ENCODE measurements around the gene PSORS1C1. TPM values are rescaled to one million over a fixed set of nuclear protein-coding genes. Genes with fewer than 3 reads are reported as not detected.
"Not testable (repeated sequence)": the region's sequence is repeated elsewhere in the genome, so short reads cannot be mapped to it uniquely, and the experiment has no call there.

PSORS1C1 gene
- total RNA-seq, 1 donor from 2014 or later = 1.9 TPM

- ATAC-seq (no peak), DNase-seq (ENCODE audit: missing footprints) (no peak)
- intact Hi-C loops (cut with DNase I) = no loop called here
These were observed 30.8 kb downstream of the PSORS1C1 start for GRCh38 chr6:31145386-31145785.

GRCh38 chr6:31149827-31150447 is 35.3 kb downstream of the PSORS1C1 start:
- ATAC-seq (no peak), DNase-seq (ENCODE audit: missing footprints) (no peak)
- intact Hi-C loops (cut with DNase I) = no loop called here

- ATAC-seq (no peak), DNase-seq (ENCODE audit: missing footprints) (no peak)
- intact Hi-C loops (cut with DNase I) = no loop called here
These were observed 38.2 kb downstream of the PSORS1C1 start for GRCh38 chr6:31152781-31153180.

- DNase-seq (ENCODE audit: missing footprints) (no peak), ATAC-seq (no peak)
- intact Hi-C loops (cut with DNase I) = no loop called here
These were observed 39.8 kb downstream of the PSORS1C1 start for GRCh38 chr6:31154436-31154835.

- no peak for DNase-seq (ENCODE audit: missing footprints)
- intact Hi-C loops (cut with DNase I) = loop anchor here (5.0 kb wide), 1 partner anchor 36 kb away; no protein-coding TSS in a partner anchor
- ATAC-seq = no peak
These were observed 42.0 kb downstream of the PSORS1C1 start for GRCh38 chr6:31156641-31157040.

GRCh38 chr6:31157513-31158139 is 43.0 kb downstream of the PSORS1C1 start, which contains the start of gene CCHCR1:
TSS of gene CCHCR1 (minus strand) at chr6:31157802. CDS start at chr6:31157600, 202 bp downstream.
- intact Hi-C loops (cut with DNase I) = loop anchor here (5.0 kb wide), 1 partner anchor 35 kb away; no protein-coding TSS in a partner anchor
- ATAC-seq = no peak
- no peak for DNase-seq (ENCODE audit: missing footprints)

- intact Hi-C loops (cut with DNase I) = loop anchor here (5.0 kb wide), 1 partner anchor 34 kb away; no protein-coding TSS in a partner anchor
- DNase-seq (ENCODE audit: missing footprints) (peak; percentile 100), ATAC-seq (peak; percentile 99)
These were observed 43.7 kb downstream of the PSORS1C1 start, which contains the start of gene TCF19 for GRCh38 chr6:31158140-31158862. TSS of gene TCF19 (plus strand) at chr6:31158589. CDS start at chr6:31159470, 881 bp downstream.

GRCh38 chr6:31158863-31159855 is 44.6 kb downstream of the PSORS1C1 start:
- DNase-seq (ENCODE audit: missing footprints) (no peak), ATAC-seq (no peak)
- intact Hi-C loops (cut with DNase I) = loop anchor here (5.0 kb wide), 1 partner anchor 33 kb away; no protein-coding TSS in a partner anchor

- ATAC-seq = no peak
These were observed 46.9 kb downstream of the PSORS1C1 start for GRCh38 chr6:31161216-31162126.

GRCh38 chr6:31162463-31163165 is 48.0 kb downstream of the PSORS1C1 start:
- intact Hi-C loops (cut with DNase I) = no loop called here
- DNase-seq (ENCODE audit: missing footprints) = no peak
- no peak for ATAC-seq

More at GRCh38 chr6:31161216-31162126, 46.9 kb downstream of the PSORS1C1 start:
- intact Hi-C loops (cut with DNase I) = no loop called here
- no peak for DNase-seq (ENCODE audit: missing footprints)

GRCh38 chr6:31163922-31164321 is 49.3 kb downstream of the PSORS1C1 start:
- intact Hi-C loops (cut with DNase I) = no loop called here
- peak; percentile 53 for ATAC-seq
- DNase-seq (ENCODE audit: missing footprints) = no peak

- ATAC-seq; intact Hi-C loops (cut with DNase I); DNase-seq (ENCODE audit: missing footprints): not testable (repeated sequence)
These were observed 50.0 kb downstream of the PSORS1C1 start for GRCh38 chr6:31164475-31165063.

- intact Hi-C loops (cut with DNase I); DNase-seq (ENCODE audit: missing footprints); ATAC-seq: not testable (repeated sequence)
These were observed 50.6 kb downstream of the PSORS1C1 start for GRCh38 chr6:31165064-31165832.

- ATAC-seq (no peak), DNase-seq (ENCODE audit: missing footprints) (no peak)
- intact Hi-C loops (cut with DNase I) = no loop called here
These were observed 51.4 kb downstream of the PSORS1C1 start for GRCh38 chr6:31165986-31166385.

- intact Hi-C loops (cut with DNase I) = no loop called here
- no peak for ATAC-seq
- no peak for DNase-seq (ENCODE audit: missing footprints)
These were observed 54.0 kb downstream of the PSORS1C1 start for GRCh38 chr6:31168606-31169005.

Measured in Right ventricle myocardium inferior (tissue), 1 donor.